ENCODE results near the gene SPATA13.
"Not testable (repeated sequence)": the region's sequence is repeated elsewhere in the genome, so short reads cannot be mapped to it uniquely, and the experiment has no call there.

SPATA13 gene

DNA sequence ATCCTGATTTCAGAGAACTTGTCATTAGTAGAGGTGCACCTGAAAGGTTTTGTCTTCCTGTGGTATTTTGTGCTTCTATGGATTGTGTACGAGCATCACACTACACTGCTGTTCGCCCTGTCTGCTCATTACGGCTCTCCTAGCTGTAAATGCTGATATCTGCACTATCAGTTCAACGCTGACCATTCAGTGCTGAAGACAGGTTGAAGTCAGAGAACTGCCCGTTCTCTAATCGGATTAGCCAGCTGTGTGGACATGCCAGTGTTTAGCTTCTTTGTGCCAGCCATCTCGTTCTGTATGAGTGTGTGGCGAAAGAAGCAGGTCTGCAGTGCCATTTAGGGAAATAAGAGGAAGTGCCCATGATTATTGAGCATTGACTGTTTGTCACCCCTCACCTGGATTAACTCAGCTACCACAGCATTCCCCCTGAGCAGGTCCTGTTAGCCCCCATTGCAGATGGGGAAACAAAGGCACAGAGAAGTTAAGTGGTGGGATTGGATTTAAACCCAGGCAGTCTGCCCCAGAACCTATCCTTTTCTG lies 127.3 kb downstream of the SPATA13 start:
- no peak for DNase-seq

DNA sequence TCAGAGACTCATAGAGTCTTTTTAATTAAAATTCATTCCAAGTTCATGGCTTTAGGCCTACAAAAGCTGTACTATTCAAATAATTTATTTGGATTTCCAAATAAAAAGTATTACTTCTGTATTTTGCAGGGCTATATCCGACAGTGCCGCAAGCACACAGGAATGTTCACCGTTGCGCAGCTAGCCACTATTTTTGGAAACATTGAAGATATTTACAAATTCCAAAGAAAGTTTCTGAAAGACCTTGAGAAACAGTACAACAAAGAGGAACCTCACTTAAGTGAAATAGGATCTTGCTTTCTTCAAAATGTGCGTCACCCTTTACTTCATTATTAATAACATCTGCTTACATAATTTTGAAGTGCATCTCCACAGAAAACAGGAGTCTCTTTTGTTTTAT lies 128.3 kb downstream of the SPATA13 start:
- DNase-seq: no peak

DNA sequence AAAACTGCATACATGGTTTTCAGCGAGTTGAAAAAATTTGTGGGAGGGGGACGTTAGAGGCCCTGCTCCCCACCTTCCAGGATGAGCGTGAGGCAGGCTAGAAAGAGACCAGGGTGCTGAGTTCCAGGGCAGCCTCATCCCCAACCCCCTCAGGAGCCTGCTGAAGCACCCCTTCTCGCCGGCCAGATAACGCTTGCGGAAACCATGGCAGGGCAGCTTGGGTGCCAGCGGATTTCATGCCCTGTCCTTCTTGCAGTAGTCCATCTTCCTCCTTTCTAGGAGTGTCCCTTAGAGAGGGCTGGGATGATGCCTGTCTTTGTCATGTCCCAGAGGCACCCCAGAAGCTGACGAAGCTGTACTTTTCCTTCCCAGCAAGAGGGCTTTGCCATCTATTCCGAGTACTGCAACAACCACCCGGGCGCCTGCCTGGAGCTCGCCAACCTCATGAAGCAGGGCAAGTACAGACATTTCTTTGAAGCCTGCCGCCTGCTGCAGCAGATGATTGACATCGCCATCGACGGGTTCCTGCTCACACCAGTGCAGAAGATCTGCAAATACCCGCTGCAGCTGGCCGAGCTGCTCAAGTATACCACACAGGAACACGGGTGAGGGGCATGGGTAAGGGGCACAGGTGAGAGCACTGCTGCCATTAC lies 129.9 kb downstream of the SPATA13 start:
- no peak for DNase-seq

DNA sequence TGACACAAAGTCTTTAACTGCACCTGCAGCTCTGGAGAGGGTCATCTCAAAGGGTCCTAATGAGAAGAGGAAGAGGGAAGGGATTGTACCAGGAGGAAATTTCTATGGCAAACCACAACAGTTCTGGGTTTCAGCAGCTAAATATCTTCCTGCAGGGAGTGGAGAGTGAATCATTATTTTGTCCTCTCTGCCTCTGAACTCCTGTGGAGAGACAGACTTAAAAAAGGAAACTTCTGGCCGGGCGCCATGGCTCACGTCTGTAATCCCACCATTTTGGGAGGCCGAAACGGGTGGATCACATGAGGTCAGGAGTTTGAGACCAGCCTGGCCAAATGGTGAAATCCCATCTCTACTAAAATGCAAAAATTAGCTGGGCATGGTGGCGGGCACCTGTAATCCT lies 132.0 kb downstream of the SPATA13 start:
- DNase-seq: no peak

DNA sequence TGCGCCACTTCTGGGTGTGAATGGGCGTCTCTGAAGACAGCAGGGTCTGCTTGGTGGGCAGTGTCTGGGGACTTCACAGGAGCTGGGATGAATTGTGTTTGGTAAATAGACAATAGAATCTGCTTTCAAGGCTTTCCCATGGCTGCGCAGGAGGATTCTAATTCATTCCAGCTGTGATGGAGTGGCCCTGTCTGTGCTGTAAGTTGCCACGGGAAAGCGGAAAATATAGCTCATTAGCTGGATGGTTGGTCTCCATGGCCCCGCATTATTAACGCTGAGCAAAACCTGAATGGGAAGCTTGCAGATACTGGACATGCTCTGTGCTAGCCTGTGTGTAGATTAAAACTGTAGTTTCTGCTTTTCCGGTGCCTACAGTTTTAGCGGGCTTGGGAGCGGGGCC lies 133.2 kb downstream of the SPATA13 start:
- DNase-seq: no peak

DNA sequence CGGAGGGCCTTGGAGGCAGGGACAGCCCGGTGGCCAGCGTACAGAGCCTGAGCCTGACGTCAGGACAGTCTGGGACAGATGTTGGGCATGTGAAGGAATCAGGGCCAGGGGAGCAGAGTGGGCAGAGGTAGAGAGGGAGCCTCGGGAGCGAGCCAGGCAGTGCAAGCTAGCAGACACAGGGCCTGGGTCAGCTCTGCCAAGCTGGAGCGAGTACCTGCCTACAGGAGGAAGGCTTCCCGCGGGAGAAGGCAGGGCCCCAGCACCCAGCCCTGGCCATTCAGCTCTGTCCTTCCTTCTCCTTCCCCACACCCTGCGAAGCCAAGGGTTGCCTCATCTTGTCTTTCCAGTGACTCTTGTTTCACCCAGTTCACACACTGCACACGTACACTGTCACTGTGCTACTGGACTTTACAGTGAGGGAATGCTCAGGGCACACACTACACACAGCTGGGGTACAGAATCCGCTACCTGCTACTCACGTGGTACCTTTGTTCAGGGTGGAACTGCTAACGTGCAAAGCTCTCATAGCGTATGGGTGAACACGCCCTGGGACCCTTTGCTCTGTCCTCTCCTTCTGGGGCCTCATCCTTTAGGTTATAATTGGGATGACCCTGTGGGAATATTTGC lies 139.1 kb downstream of the SPATA13 start:
- no peak for DNase-seq

DNA sequence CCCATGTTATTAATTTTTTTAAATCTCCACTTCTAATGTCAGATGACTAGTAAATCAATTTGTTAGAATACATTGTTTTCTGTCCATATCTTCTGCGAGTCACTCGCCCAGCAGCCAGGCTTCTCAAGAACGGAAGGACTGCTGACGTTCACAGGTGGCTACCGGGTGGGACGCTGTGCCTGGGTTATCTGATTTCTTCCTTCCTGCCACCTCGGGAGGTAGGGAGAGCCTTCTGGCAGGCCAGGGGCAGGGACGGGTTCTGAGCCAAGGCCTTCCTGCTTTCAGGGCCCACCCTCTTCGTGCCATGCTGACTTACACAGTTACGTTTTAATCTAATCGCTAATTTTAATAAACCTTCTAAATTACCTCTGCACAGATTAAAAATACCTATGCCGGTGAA lies 140.9 kb downstream of the SPATA13 start:
- no peak for DNase-seq

DNA sequence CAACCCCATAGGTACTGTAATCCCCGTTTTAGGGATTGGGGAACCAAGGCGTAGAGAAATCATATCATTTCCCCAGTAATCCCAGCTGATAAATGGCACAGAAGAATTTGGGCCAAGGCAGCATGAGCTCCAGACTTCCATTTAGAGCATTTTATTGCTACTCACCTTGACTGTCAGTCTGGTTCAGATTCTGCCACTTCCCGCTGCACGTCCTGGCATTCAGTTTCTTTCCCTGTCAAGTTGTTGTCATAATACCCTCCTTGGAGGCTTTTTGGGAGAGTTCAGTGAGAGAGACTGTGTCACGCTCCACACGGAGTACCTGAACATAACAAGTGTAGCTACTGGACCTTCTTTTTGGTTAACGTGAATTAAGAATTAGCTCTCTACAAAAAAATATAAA lies 141.4 kb downstream of the SPATA13 start:
- no peak for DNase-seq

DNA sequence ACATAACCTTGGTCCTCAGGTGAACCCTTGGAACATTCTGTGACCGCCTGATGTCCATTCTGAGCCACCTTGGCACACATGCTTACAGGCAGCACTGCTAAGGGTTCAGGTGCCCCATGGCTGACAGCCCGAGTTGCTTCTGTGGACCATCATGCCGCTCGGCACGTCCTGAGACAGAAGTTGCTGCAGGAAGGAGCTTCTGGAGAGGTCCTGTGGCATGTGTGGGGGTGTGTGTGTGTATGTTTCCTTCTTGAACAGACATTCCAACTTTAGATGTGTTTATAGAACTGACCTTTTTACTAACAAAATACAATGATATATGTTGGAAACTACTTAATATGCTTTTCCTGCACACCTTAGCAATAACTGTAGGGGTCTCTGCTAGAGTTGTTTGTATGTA lies 144.1 kb downstream of the SPATA13 start:
- no peak for DNase-seq

DNA sequence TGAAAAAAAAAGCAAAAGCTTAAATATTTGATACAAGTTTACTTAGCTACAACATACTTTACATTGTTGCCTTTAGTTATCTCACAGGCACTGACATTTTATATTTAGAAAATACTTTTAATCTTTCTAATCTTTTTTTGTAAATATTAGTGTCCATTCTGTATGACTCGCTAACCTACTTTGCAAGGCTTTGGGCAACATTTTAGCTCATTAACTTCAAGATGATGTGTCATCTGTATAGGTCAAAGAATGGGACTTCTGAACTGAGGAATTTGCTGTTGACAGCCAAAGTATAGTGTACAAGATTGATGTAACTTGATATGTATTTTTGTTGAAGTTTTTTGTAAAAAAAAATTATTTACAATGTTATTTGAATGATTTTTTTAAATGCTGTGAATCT lies 146.1 kb downstream of the SPATA13 start:
- DNase-seq: no peak

DNA sequence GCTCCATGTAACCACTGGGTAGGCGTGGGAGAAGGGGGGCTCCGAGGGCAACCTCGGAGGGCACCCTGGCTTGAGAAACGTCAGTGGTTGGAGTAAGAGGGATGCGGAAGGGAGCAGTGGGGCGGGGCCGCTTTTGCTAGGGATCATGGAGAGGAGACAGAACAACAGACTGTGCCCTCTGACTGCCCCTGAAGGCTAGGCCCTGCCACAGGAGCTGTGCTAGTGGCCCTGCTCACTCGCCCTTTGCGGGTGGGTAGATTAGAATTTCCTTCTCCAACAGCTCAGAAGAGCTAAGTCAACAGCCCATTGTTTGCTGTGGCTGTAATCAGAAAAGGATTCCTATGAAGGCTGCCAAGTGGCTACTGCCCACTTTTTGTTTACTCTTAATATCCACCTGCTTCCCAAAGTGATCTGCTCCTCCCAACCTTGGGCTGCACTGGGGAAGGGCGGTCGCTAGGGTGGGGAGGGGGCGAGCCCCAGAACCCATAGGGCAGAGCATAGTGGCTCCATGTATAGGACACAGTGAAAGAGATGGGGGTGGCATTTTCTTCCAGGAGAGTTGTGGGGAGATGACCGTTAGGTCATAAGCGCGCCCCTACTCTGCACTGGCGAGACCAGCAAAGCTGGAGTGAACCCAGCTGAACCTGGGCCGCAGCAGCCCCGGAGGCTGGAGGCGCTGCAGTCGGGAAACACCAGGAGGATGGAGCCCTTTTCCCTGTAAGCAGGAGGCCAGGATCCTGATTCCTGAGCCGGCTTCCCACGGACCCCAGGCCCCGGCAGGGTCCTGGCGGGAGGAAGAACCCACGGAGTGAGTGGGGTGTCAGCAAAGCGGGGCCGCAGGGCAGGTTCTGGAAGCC lies 146.9 kb downstream of the SPATA13 start:
- DNase-seq: no peak

DNA sequence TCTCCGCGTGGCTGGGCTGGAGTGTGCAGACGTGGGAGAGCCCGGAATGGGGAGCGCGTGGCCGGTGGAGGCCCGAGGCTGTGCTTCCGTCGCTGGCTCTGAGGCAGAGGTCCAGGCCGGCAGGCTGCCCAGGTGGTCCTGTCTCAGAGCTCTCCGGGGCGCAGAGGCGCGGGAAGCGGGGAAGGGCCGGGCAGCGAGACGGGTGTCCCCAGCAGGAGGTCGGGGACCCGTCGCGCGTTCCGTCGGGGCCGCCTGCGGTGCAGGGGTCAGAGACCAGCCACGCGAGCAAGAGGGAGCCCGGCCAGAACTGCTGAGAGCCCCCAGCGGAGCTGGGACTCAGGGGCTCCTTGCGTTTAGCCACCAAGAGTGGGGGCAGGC lies 147.5 kb downstream of the SPATA13 start:
- no peak for DNase-seq

DNA sequence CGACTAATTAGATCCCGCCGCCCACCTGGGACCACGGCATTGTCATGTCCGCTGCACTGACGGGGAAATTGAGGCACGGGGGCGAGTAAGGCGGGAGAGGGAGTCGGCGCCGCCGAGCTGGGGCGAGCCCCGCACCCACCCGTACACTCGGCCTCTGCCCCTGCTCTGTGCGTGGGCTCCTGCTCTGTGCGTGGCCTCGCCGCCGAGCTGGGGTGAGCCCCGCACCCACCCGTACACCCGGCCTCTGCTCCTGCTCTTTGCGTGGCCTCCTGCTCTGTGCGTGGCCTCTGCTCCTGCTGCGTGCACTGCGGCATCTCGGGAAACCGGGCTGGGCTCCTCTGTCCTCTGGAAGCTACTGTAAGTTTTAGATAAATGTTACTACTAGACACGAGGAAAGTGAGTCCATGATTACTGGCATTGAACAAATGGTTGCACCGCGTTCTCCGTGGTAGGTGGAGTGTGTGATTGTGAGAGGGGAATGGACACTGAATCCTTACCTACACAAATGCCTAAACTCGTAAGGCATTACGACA lies 148.0 kb downstream of the SPATA13 start:
- DNase-seq: no peak

DNA sequence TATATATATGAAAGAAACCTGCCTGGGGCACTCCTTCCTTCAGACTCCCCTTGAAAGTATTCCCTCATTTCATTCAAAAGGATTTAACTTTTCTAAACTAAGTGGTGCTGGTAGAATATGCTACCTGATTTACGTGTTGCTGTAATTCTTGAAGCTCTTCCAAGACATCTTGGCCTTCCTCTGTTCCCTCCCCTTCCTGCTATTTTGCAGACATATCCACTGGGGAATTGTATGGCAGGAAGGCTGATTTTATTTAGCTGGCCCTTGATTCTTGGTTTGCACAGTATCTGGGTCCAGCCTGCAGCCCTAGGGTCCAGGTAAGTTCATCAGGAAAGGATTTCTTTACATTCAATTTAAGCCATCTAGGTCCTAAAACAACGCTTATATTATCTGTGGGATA lies 148.8 kb downstream of the SPATA13 start, which contains the start of gene C1QTNF9:
C1QTNF9 (plus strand) TSS at position 281 of the 400 bp plus-strand sequence. CDS start 6,424 bp downstream, outside the sequence.
- not testable (repeated sequence) for DNase-seq

DNA sequence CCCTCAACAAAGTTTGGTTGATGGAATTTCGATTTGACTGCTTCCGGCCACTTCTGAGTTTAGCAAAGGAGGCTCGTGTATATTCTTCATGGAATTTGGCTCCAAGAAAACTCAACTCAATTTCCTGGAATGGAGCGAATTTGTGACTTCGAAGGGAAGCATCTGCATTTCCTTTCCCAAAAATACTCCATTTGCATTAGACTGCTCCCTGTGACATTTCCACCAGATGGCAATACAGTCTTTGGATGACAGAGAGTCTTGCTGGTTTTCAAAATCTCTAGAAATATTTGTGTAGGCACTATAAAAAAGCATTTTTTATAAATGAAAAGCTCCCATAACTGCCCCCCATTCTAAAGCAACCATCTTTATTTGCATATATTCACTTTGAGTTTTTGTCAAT lies 152.9 kb downstream of the SPATA13 start:
- no peak for DNase-seq

DNA sequence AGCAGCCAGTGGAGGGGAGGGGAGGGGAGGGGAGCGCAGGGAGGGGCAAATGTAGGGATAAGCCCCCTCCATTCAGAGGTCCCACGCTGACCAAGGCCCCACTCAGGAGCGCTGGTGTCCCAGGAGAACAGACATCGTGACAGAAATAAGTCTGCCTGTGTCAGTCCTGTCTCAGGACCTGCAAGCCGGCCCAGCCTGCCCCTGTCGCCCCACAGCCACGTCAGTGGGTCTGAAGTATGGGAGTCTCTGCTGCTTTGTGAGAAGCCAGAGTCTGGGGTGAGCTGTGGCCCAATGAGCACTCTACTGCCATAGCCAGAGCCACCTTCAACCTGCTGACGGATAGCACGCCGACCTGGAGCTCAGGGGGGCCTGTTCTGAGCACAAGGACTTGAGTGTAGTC lies 157.3 kb downstream of the SPATA13 start:
- DNase-seq: not testable (repeated sequence)

DNA sequence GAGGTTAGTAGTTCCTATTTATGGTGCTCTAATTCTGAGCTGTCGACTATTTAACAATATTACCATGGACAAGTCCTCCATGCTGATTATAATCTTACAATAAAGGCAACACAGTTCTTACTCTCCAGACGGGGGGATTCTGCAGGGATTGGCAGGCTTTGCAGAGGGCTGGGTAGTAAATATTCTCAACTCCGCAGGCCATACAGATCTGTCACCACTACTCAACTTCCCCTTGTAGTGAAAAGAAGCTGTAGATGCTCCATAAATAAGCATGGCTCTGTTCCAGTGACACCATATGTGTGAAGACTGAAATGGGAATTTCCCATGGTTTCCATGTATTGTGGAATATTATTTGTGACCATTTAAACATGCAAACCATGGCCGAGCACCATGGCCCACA lies 158.4 kb downstream of the SPATA13 start:
- not testable (repeated sequence) for DNase-seq

DNA sequence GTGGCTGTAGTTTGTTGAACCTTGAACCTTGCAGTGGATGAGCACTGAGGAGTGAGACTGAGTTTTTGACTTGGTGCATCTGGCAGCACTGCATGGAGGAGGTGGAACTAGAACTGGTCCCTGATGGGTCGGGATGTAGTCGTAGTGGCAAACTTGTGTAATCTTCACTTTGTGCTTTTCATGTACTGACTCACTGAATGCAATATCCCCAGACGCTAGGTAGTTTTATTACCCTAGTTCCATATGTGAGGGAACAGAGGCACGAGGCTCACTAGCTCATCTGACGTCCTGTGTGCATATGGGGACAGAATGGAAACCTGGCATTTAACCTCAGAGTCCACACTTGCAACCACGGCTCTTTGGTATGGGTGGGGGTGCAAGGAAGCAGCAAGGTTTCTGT lies 159.1 kb downstream of the SPATA13 start:
- not testable (repeated sequence) for DNase-seq

DNA sequence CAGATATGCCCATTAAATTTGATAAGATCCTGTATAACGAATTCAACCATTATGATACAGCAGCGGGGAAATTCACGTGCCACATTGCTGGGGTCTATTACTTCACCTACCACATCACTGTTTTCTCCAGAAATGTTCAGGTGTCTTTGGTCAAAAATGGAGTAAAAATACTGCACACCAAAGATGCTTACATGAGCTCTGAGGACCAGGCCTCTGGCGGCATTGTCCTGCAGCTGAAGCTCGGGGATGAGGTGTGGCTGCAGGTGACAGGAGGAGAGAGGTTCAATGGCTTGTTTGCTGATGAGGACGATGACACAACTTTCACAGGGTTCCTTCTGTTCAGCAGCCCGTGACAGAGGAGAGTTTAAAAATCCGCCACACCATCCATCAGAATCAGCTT lies 160.9 kb downstream of the SPATA13 start:
- DNase-seq: not testable (repeated sequence)

DNA sequence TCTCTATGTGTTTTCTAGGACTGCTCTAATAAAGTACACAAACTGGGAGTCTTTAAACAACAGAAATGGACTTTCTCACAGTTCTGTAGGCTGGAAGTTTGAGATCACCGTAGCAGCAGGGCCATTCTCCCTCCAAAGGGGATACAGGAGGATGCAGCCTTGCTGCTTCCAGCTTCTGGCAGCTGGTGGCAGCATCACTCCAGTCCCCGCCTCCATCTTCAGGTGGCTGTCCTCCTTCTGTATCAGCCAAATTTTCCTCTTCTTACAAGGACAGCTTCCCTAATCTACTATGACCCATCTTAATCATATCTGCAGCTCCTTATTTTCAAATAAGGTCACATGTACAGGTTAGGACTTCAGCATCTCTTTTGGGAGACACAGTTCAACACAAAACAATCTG lies 161.9 kb downstream of the SPATA13 start:
- not testable (repeated sequence) for DNase-seq

DNA sequence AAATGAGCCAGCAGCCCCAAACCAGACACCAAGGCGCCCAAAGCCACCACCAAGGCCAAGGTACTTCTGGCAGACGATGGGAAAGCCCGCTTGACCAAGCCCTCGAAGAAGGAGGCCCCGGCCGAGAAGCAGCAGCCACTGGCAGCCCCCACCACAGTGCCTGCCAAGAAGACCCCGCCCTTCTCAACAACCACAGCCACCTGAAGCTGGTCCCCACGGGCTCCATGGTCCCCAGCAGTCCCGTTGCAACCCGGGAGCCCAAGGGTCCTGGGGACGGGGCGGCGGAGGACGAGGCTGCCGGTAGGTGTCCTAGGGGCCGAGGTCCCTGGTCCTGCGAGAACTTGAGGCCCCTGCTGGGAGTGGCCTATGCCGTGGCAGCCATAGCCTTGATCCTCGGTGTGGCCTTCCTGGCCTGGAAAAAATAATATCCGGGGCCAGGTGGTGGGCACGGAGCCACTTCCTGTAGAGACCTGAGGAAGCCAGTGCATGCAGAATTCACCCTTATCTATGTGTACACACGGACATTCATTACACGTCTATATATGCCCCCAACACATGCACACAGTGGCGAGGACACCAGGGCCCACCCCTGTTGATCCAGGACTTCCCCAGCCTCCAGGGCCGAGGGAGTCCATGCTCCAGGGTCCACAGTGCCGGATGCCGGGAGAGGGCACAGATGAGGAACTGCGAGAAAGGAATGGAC lies 162.7 kb downstream of the SPATA13 start:
- no peak for DNase-seq

DNA sequence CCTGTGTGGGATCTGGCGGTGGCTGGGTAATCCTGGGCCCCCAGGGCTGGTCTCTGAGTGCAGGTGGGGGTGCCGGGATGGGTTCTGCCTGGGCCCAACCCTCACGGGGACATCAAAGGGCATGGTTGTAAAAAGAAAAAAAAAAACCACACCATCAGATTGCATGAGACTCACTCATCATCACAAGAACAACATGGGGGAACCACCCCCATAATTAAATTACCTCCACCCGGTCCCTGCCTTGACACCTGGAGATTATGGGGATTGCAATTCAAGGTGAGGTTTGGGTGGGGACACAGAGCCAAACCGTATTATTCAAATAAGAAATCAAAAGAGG lies 163.2 kb downstream of the SPATA13 start:
- no peak for DNase-seq

DNA sequence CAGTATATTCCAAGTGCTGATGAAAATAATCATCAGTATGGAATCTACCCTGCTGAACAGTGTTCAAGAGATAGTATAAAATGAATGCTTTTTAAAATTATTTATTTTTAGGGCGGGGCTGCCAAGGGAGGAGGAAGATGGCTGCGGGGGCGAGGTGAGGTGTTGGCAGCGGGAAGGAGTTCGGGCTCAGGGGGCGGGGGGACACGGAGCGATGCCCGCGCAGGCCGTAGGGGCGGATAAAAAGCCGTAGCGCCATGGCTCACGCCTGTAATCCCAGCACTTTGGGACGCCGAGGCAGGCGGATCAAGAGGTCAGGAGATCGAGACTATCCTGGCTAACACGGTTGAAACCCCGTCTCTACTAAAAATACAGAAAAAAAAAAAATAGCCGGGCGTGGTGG lies 167.1 kb downstream of the SPATA13 start:
- not testable (repeated sequence) for DNase-seq

All from stimulated activated CD4-positive, alpha-beta T cell treated with anti-CD3 and anti-CD28 coated beads, Interleukin-1b, Interleukin-23, amount 100 ng/mL, for 48 hours (primary cell).